Neural progenitor cell (in vitro differentiated cells): ENCODE results near the gene RIT1.

Experiments used
- CTCF ChIP-seq: fragments of 200-600 bp; sonication (generic); IDR thresholded peaks from 2 replicates; pipeline ENCODE4 v1.5.1; 2017; ENCODE audit warnings: antibody characterized with exemption, mild to moderate bottlenecking
- EZH2 ChIP-seq: fragments of 200-600 bp; sonication (generic); IDR thresholded peaks from 2 replicates; pipeline ENCODE4 v1.6.1; 2017; ENCODE audit warnings: antibody characterized with exemption, mild to moderate bottlenecking, moderate library complexity
- EZH2phosphoT487 ChIP-seq: fragments of 200-600 bp; sonication (generic); IDR thresholded peaks from 2 replicates; pipeline ENCODE4 v1.6.1; 2017; ENCODE audit warnings: antibody characterized with exemption

GRCh38 chr1:155933591-155934096 is 22.5 kb upstream of the RIT1 start:
- TF ChIP-seq CTCF (no peak), EZH2 (no peak), EZH2phosphoT487 (no peak)
